HG03103 (cell line): Measurements from ENCODE around the gene MOB3A.

ENCODE experiments used
- ATAC-seq: cut with Tn5 transposase; IDR thresholded peaks from one replicate; pipeline ENCODE4 v1.9.1; 2021; ENCODE audit warnings: low read depth; ENCODE audit not compliant: unreplicated experiment

Gene MOB3A

DNA sequence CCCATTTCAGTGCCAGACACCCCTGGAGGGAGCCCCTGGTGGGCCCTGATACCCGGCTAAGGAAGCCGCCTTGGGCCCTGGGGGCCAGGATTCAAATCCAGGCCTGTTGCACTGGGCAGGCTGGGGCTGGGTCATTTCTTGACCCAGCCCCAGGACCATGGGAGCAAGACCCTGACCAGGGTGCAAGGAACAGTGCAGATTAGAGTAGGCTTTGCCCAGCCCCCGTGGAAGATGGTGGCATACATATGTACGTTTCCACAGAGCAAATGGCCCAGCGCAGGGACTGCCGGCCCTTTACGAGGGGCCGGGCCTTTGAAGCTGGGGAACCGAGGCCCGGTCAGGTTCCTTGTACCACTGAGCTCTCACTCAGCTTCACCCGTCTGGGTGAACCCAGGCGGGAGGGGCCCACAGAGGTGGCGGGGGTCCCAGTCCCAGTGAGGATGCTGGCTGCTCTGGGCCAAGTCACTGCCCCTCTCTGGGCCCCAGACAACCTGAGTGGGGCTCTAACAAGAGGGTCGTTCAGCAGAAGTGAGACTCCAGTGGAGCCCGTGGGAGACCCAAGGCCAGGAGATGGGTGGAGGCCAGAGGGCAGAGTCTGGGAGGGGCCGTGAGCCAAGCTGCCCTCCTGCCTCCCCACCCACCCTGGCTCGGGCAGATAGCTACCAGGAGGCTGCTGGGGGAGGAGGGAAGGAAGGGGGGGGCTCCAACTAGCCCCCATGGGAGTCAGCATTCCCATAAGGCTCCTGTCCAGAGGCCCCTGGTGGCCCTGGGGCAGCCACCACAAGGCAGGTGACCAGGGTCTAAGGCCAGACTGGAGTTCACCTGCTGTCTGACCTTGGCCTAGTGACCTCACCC lies 47.8 kb downstream of the MOB3A start:
- no peak for ATAC-seq

GRCh38 chr19:2047449-2048103 lies 48.5 kb downstream of the MOB3A start:
- ATAC-seq = no peak

GRCh38 chr19:2047076-2047448 lies 49.1 kb downstream of the MOB3A start:
- ATAC-seq = no peak

DNA sequence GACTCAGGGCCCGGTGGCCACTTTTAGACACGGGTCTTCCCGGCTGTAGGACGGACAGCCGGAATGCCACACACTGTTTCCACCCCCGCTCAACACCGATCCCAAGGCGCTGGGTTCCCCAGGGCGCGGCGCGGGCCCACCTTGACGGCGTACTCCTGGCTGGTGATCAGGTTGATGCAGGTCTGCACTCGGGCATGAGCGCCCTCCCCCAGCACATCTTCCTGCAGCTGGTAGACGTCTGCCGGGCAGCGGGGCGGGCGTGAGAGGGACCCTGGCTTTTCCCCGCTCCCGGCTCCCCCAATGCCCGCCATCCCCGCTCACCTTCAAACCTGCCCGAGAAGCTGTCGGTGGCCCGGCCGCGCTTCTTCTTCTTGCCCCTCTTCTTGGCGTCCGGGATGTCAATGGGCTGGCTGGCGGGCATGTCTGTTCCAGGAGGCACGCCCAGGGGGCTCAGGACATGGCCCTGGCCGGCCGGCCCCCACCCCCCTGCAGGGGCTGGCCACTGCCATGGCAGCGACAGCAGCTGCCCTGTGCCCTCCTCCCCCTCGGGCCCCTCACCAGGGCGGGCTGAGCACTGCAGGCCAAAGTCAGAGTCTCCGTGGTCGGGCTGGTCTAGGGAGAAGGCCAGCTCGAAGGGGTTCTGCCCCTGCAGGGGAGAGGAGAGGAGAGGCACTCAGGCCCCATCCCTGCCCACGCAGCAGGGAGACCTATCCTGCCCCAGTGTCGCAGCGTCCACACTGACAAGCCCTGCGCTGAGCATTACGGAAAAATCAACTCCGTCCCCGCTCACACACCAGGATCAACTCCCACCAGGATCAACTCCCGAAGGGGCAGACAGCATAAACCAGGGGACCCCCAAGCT lies 49.8 kb downstream of the MOB3A start:
- no peak for ATAC-seq

GRCh38 chr19:2045501-2046045 lies 50.6 kb downstream of the MOB3A start:
- no peak for ATAC-seq

GRCh38 chr19:2044709-2045500 lies 51.2 kb downstream of the MOB3A start:
- no peak for ATAC-seq

DNA sequence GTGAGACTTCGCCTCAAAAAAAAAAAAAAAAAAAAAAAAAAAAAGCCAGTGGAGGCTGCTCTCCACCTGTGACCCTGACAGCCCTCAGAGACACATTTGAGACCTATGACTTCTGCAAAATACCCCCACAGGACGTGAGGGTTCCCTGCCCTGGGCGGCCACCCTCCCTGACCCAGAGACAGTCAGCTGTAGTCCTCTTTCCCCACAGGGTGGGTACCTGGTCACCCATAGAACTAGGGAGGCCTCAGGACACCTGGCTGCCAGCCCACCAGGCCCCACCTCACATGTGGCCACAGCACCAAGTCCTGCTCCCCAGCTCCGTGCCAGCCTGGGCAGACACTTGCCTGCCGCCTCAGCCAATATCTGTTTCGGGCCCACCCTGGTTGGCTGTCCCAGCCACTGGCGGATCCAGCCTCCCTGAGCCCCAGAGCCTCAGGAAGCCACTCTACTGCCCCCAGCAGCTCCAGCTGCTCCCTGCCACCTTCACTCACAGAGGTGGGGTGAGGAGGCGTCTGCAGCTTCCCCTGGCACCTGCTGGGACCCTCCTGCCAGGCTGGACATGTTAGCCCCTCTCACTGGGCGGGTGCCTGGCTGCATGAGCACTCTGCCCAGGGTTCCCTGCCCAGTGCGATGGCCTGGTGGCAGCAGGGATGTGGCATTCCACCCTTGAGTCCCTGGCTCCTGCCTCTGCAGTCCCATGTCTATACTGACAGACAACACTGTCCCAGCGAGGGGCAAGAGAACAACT lies 52.0 kb downstream of the MOB3A start:
- ATAC-seq = no peak

DNA sequence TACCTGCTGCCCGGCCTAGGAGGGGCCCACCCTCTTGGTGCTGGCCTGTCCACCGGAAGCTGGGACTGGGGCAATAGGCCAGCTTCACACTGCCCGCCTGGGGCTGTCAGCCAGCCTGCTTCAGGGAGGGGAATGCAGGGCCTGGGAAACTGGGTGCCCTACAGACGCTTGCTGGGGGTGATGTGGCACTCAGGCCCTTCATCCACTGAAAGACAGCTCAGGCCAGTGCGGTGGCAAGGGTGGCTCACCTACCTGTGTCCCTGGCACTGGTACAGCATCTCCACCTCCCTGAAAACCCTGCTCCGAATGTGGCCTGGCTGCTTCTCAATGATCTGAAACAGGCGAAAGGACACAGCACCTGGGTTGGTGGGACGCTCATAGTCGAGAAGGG lies 52.9 kb downstream of the MOB3A start:
- ATAC-seq = no peak

- peak; percentile 1 for ATAC-seq
These were observed 53.5 kb downstream of the MOB3A start for GRCh38 chr19:2042485-2043250.

GRCh38 chr19:2041683-2042484 lies 54.2 kb downstream of the MOB3A start:
- ATAC-seq = peak; percentile 58

DNA sequence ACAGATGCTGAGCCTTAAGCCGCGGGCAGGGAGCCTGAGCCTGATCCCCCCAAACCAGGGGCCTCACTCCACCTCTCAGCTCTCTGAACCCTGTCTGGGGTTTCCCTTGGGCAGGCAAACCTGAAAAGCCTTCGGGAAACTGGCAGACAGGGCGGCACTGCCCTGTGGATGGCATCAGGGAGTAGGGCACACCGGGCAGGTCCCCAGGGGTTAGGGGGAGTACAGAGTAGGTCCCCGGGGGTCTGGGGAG lies 54.8 kb downstream of the MOB3A start:
- no peak for ATAC-seq

DNA sequence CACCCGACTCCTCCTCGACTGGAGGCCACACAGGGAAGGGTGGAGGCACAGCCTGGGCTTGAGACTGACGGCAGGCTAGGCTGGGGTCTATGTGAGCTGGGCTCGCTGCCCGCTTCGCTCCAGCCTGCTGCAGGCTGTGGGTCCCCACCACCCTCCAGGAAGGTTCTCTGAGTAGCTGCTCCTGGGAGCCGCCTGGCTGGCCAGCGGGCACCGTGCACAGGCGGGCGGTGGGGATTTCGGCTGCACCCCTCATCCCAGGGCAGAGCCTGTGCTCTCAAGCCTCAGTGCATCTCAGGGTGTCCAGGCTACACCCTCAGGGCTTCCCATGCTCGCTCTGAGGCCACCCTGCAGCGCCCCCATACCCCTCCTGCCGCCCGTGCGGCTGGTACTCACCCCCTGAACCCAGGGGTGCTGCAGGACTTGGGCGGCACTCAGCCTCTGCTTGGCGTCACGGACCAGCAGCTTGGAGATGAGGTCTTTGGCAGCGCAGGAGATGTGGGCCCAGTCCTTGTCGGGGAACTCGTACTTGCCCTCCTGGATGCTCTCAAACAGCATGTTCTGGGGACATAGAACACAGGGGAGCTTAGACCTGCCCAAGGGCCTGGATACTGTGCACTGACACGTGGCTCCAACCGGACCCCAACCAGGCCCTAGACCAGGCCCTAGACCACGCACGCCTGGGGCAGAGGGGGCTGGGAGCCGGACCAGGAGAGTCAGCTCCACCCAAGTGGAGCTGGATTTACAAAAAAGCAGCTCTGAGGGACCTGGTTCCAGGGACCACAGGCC lies 55.3 kb downstream of the MOB3A start:
- ATAC-seq = no peak

- no peak for ATAC-seq
These were observed 56.0 kb downstream of the MOB3A start for GRCh38 chr19:2039959-2040646.

DNA sequence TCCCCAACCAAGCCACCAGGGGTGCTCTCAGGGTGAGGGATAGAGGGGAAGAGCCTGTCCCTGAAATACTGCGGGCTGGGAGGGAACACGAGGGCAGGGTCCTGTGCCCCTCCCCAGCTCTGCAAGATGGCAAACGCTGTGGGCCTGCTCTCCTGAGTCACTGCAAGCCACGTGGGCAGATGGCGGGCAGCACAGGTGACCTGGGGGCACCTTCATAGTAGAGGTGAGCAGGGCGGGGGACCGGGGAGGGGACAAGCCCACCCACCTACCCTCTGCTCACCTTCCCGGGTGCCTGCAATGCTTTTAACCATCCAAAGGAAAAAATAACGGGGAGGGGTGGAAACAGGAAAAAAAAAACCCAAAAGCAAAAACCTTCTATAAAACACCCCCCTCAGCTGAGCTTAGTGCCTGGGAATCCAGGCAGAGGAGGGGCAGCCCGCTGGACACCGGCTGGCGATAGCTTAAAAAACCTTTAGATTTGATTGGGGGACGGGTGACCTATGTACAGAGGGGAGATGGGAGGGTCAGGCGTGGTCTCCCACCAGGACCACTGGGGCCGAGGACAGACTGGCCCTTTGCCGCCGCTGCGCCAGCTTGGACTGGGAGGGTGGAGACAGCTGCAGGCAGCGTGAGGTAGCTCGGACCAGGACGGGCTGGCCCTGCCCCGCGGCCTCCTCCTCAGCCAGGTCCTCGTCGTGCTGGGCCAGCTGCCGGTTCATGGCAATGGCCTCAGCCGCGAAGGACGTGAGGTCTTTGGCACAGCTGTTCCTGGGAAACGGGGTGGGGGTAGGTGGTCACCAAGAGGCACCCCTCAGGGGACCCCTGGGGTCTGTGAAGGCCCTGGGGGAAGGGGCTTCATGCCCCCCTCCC lies 56.8 kb downstream of the MOB3A start:
- no peak for ATAC-seq

DNA sequence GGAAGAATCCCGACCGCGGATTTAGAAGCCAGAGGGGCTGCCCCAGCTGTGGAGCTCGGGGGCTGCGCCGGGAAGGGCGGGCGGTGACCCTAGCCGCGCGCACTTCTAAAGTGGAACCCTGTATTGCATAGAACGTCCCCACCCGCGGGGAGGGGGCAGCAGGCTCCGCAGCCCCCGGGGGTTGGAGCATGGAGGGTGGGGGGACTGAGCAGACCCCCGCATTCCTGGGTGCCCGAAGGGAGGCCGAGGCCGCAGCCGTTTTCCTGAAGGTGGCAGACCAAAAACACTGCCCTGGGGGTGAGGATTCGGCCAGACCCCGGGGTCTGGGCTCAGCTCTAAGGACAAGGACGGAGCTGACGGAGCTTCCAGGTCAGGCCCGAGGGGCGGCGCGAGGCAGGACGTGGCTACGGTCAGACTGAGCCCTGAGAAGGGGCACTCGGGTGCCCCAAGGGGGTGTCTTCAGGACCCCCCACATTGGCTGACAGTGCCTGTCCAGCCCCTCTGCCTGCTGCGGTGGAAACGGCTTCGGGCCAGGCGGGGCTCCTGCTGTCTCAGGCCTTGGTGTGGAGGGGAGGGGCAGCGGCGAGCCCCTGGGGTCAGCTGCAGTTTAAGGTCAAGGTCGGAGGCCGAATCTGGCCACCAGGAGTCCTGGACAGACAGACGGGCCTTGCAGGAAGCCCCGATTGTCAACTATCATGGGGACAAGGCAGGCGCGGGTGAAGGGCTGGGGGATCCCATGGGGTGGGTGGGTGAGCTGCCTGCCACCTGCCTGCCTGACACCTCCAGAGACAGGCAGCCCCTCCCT lies 57.6 kb downstream of the MOB3A start:
- ATAC-seq = no peak
